GM13976 (cell line): ENCODE data around the gene SAP25.

Experiments
- DNase-seq: peaks from one replicate; pipeline ENCODE4 v3.0.0; 2012; ENCODE audit warnings: low spot score
- in situ Hi-C: fragments of 300-500 bp; cut with MboI; formaldehyde crosslinking; loops from one replicate; pipeline ENCODE4 v1.12.0; 2022; ENCODE audit warnings: low sequenced_read_pairs, mixed read lengths, inconsistent platforms; ENCODE audit not compliant: unreplicated experiment
- TF ChIP-seq, protein P1 (sequence below): IDR thresholded peaks from 2 replicates; pipeline ENCODE4 v1.5.1; 2012; ENCODE audit warnings: borderline replicate concordance, mild to moderate bottlenecking; ENCODE audit not compliant: insufficient read depth; ENCODE audit errors: extremely low read depth, missing control alignments, control extremely low read depth

SAP25 gene

DNA sequence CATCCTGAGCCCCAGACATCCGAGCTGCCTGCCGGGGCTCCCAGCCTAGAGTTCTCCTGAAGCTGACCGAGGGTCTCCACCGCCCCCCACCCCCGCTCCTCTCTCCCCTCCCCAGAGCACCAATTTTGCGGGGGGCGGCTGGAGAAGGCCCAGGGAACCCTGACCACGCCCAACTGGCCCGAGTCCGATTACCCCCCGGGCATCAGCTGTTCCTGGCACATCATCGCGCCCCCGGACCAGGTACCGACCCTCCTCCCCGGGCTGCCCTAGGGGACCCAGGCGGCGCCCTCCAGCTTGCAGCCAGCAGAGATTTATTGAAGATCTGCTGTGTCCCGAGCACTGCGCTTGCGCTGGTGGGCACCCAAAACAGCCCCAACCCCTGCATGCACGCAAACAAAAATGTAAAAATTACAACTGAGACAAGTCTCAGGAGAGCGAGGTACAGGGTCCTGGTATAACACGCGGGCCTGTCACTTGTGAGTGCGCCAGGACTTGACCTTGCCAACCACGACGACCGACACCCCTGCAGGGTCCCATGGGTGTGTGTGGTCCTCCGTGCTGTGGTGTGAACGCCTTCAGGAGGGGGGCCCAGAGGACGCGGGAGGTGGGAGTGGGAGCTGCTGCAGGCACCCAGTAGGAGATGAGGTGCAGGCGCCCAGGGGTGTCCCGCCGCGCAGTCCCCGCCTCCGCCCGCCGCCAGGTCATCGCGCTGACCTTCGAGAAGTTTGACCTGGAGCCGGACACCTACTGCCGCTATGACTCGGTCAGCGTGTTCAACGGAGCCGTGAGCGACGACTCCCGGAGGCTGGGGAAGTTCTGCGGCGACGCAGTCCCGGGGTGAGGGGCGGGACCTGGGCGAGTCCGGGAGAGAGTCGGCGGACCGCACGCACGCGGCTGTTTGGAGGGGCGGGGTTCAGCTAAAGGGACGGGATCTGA, 31.5 kb upstream of the SAP25 start:
- in situ Hi-C loops: no loop called here
- peak; percentile 49 for DNase-seq
- TF ChIP-seq, protein P1, sequence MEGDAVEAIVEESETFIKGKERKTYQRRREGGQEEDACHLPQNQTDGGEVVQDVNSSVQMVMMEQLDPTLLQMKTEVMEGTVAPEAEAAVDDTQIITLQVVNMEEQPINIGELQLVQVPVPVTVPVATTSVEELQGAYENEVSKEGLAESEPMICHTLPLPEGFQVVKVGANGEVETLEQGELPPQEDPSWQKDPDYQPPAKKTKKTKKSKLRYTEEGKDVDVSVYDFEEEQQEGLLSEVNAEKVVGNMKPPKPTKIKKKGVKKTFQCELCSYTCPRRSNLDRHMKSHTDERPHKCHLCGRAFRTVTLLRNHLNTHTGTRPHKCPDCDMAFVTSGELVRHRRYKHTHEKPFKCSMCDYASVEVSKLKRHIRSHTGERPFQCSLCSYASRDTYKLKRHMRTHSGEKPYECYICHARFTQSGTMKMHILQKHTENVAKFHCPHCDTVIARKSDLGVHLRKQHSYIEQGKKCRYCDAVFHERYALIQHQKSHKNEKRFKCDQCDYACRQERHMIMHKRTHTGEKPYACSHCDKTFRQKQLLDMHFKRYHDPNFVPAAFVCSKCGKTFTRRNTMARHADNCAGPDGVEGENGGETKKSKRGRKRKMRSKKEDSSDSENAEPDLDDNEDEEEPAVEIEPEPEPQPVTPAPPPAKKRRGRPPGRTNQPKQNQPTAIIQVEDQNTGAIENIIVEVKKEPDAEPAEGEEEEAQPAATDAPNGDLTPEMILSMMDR: no peak

DNA sequence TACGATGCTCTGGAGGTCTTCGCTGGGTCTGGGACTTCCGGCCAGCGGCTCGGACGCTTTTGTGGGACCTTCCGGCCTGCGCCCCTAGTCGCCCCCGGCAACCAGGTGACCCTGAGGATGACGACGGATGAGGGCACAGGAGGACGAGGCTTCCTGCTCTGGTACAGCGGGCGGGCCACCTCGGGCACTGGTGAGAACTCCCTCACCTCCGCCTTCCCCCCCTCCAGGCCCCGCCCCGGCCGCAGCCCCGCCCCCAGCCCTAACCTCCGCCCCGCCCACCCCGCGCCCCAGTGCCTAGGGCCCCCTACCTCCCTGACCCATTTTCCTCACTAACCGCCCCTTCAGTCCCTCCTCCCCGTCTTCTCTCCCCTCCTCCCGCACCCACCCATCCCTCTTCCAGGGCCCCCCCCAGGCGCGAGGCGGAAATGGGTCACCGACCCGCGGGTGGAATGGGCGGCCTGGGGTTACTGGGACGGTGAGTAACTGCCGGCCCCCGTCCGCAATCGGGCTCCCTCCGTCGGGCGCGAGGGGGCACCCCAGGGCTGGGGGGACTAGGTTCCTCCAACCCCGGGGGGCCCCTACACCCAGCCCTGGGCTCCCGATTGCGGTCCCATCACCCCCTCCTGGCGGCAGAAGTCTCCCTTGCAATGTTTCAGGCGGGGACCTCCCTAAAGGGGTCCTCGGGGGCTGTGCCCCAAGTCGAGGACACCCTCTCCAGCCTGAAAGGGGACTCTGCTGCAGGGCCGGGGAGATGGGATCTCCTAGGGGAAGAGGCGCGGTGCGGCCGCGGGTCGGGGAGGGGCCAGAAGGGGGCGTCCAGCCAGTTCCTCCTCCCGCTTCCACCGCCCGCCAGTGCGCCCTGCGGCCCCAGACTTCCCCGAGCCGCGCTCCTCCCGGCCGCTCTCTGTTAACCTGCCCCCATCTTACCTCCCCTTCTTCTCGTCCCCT, 30.6 kb upstream of the SAP25 start:
- DNase-seq: peak; percentile 94
- TF ChIP-seq, protein P1: peak; percentile 40
- in situ Hi-C loops: no loop called here

DNA sequence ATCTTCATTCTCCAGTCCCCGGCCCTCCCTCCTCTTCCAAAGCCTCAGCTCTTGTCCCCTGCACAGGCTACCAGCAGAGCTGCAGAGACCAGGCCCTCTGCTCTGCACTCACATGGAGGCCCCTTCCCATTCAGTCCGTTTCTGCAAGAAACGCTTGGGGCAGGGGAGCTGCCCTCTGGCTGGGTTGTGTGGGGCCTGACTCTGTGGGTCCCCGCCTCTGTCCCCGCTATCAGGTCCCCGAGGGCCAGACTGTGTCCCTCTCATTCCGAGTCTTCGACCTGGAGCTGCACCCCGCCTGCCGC, 30.0 kb upstream of the SAP25 start:
- no peak for DNase-seq
- in situ Hi-C loops: no loop called here
- TF ChIP-seq, protein P1: no peak

DNA sequence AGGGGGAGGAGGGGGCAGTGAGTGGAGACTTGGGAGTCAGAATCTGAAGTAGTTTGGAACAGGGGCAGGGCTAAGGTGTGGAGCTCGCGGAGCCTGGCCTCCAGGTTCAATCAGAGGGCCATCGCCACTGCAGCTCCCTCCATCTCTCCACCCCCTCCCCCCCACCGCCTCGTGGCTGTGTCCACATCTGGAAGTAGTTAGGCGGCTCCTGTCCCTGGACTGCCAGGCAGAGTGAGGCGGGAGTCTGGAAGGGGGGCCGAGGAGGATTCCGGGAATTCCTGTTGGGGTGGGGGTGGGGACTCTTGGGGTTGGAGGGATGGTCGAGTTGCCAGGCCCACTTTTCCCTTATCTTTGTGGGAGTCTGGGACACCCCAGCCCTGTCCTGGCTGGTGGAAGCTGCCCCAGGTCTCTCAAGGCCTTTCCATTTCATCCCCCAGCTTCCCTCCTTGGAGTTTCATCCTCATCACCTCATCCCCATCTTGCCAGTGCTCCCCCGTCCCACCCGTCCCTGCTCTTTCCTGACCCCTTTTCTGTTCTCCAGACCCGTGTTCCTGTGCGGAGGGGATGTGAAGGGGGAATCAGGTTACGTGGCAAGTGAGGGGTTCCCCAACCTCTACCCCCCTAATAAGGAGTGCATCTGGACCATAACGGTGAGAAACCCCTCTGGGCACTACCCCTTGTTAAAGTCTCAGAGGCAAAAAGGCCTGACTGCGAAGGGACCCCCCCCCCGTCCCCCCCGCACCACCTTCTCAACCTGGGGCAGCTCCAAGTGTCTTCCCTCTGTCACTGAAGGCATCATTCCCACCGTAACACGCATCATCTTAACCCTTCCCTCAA, 29.4 kb upstream of the SAP25 start:
- no peak for DNase-seq
- TF ChIP-seq, protein P1: no peak
- in situ Hi-C loops: no loop called here

DNA sequence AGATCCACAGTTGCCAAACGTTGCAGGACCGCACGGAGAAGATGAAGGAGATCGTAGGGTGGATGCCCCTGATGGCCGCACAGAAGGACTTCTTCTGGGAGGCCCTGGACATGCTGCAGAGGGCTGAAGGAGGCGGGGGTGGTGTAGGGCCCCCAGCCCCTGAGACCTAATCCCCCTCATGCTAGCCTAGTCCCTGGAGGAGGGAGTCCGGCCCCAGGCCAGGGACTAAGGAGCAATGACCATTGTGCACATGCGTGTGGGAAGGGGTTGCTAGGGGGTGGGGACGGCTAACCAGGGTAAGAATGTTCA, 27.0 kb upstream of the SAP25 start:
- no peak for DNase-seq
- TF ChIP-seq, protein P1: no peak
- in situ Hi-C loops: no loop called here
